ENCODE results near the gene AURKAIP1.

- TF ChIP-seq CTCF (optimal IDR thresholded peaks at IDR 0.05 in 1 of 3, IDR thresholded peaks at IDR 0.05 in 1 of 3, conservative IDR thresholded peaks at IDR 0.05 in 1 of 3; ENCODE audit: extremely low read depth in 1 of 3, insufficient read depth in 2 of 3, low read length in 3 of 3) (no peak), EZH2 (IDR thresholded peaks at IDR 0.05; ENCODE audit: low read length) (no peak)
Measured at GRCh38 chr1:1351511-1352427, 23.2 kb downstream of the AURKAIP1 start.

All from keratinocyte (primary cell).